ENCODE data around the gene NLRP1. TPM values are rescaled to one million over a fixed set of nuclear protein-coding genes. Genes with fewer than 3 reads are reported as not detected.
A peak's percentile ranks its signal among the peaks of the same experiment; 100 is the strongest.

NLRP1 gene
- polyA plus RNA-seq, 3 donors: 13.2 to 388 (median 17.3) TPM

DNA sequence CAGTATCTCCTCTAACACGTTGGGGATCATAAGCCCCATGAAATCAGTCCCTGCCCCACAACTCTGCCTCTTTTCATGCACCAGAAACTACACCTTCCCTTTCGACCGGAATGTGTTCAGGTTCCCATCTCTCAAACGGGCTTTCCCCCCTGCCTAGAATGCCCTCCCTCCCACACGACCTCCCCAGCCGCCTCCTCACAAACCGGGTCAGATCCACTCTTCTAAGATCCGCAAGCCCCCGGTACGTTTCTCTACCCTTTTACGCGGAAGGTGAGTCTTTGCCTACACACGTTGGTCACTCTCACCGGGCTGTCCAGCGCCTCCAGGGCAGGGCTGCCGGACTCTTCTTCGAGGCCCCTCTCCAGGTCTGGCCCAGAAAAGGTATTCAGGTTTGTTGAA lies 116.2 kb downstream of the NLRP1 start:
- peak overlapping the region; percentile 91 to 95 for H3K4me3 Mint-ChIP-seq
- no peaks in the 10 kb centered on the region for H3K9me3 ChIP-seq (replicated peaks in 1 of 2; ENCODE audit: control insufficient read depth in 1 of 2, insufficient read depth in 1 of 2, low read length in 2 of 2)
- no peaks in the 10 kb centered on the region for H3K27me3 Mint-ChIP-seq (ENCODE audit: low read depth in 3 of 3)
- H3K4me3 ChIP-seq (replicated peaks in 1 of 3; ENCODE audit: low read depth in 2 of 3, low read length in 3 of 3): peak overlapping the region; percentile 67 to 94 (median 85)
- H3K27me3 ChIP-seq (ENCODE audit: control insufficient read depth in 2 of 2, insufficient read depth in 2 of 2, low read length in 2 of 2): no peaks in the 10 kb centered on the region
- peak overlapping the region; percentile 95 for H3K4me2 ChIP-seq (replicated peaks; ENCODE audit: extremely low read depth, low read length, poor library complexity, severe bottlenecking)
- DNase-seq: no peak
- peak overlapping the region; percentile 1 to 79 (median 53) for H3K27ac Mint-ChIP-seq
- H2AFZ ChIP-seq (ENCODE audit: insufficient read depth, low read depth, low read length, poor library complexity, severe bottlenecking): peak overlapping the region; percentile 91
- H3K79me2 ChIP-seq (ENCODE audit: insufficient read depth, low read length): peaks cover 53% of the 10 kb centered on the region
- peaks cover 4% of the 10 kb centered on the region for H4K20me1 ChIP-seq (ENCODE audit: insufficient read depth, low read length)
- peaks cover 45% of the 10 kb centered on the region for H3K4me1 Mint-ChIP-seq
- H3K27ac ChIP-seq (ENCODE audit: low read depth in 1 of 2, low read length in 2 of 2): peak overlapping the region in 1 of 2 donors; percentile 60
- peaks cover 0 to 3% (median 0%) of the 10 kb centered on the region in 7 donors for H3K9me3 Mint-ChIP-seq
- peaks cover 13 to 20% of the 10 kb centered on the region in 2 donors for H3K36me3 Mint-ChIP-seq
- WGBS (ENCODE audit: insufficient coverage): under 1% methylated on average over 17 of the region's 17 CpGs
- H3K9ac ChIP-seq (ENCODE audit: insufficient read depth, low read length, poor library complexity, severe bottlenecking): peak overlapping the region; percentile 66
- peaks cover 8 to 18% of the 10 kb centered on the region in 2 donors for H3K36me3 ChIP-seq (replicated peaks in 1 of 2; ENCODE audit: control insufficient read depth in 1 of 2, insufficient read depth in 2 of 2, low read length in 2 of 2)
- TF ChIP-seq, protein P1, sequence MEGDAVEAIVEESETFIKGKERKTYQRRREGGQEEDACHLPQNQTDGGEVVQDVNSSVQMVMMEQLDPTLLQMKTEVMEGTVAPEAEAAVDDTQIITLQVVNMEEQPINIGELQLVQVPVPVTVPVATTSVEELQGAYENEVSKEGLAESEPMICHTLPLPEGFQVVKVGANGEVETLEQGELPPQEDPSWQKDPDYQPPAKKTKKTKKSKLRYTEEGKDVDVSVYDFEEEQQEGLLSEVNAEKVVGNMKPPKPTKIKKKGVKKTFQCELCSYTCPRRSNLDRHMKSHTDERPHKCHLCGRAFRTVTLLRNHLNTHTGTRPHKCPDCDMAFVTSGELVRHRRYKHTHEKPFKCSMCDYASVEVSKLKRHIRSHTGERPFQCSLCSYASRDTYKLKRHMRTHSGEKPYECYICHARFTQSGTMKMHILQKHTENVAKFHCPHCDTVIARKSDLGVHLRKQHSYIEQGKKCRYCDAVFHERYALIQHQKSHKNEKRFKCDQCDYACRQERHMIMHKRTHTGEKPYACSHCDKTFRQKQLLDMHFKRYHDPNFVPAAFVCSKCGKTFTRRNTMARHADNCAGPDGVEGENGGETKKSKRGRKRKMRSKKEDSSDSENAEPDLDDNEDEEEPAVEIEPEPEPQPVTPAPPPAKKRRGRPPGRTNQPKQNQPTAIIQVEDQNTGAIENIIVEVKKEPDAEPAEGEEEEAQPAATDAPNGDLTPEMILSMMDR (IDR thresholded peaks at IDR 0.05): no peak
- peaks cover 27 to 30% of the 10 kb centered on the region in 2 donors for H3K4me1 ChIP-seq (ENCODE audit: control insufficient read depth in 1 of 2, insufficient read depth in 2 of 2, low read length in 2 of 2)
- intact Hi-C loops (cut with micrococcal nuclease): no loop called here

DNA sequence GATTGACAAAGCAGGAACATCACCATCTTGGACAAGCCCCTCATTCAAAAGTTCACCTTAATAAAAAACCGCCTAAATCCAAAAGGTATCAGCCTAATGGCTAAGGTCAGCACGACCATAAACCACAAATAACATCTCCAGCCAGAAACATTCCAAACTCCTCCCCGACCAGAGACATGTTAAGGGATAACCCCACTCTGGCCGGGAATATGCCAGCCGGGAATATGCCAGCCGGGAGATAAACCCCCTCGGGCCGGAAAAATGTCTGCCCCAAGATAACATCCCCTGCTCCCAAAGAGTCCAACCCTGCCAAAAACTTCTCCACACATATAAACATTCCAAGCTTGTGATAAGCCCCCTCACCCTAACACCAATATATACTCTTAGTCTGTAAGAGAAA lies 116.9 kb downstream of the NLRP1 start:
- H3K4me3 ChIP-seq (replicated peaks in 1 of 3; ENCODE audit: low read depth in 2 of 3, low read length in 3 of 3): peak overlapping the region; percentile 67 to 94 (median 85)
- no peaks in the 10 kb centered on the region for H3K9me3 ChIP-seq (replicated peaks in 1 of 2; ENCODE audit: control insufficient read depth in 1 of 2, insufficient read depth in 1 of 2, low read length in 2 of 2)
- peak overlapping the region; percentile 95 for H3K4me2 ChIP-seq (replicated peaks; ENCODE audit: extremely low read depth, low read length, poor library complexity, severe bottlenecking)
- peaks cover 4% of the 10 kb centered on the region for H4K20me1 ChIP-seq (ENCODE audit: insufficient read depth, low read length)
- peaks cover 5 to 11% of the 10 kb centered on the region in 2 donors for H3K36me3 ChIP-seq (replicated peaks in 1 of 2; ENCODE audit: control insufficient read depth in 1 of 2, insufficient read depth in 2 of 2, low read length in 2 of 2)
- H3K27ac Mint-ChIP-seq: peak overlapping the region in 1 of 7 donors; percentile 25
- intact Hi-C loops (cut with micrococcal nuclease): no loop called here
- H3K4me1 ChIP-seq (ENCODE audit: control insufficient read depth in 1 of 2, insufficient read depth in 2 of 2, low read length in 2 of 2): peaks cover 33 to 37% of the 10 kb centered on the region in 2 donors
- H3K27me3 ChIP-seq (ENCODE audit: control insufficient read depth in 2 of 2, insufficient read depth in 2 of 2, low read length in 2 of 2): no peaks in the 10 kb centered on the region
- peak overlapping the region; percentile 91 for H2AFZ ChIP-seq (ENCODE audit: insufficient read depth, low read depth, low read length, poor library complexity, severe bottlenecking)
- H3K4me3 Mint-ChIP-seq: peak overlapping the region; percentile 91 to 95
- H3K27me3 Mint-ChIP-seq (ENCODE audit: low read depth in 3 of 3): peaks cover 0 to 2% (median 0%) of the 10 kb centered on the region in 3 donors
- TF ChIP-seq, protein P1 (IDR thresholded peaks at IDR 0.05): no peak
- peak overlapping the region; percentile 66 for H3K9ac ChIP-seq (ENCODE audit: insufficient read depth, low read length, poor library complexity, severe bottlenecking)
- peaks cover 11 to 20% of the 10 kb centered on the region in 2 donors for H3K36me3 Mint-ChIP-seq
- H3K4me1 Mint-ChIP-seq: peaks cover 52% of the 10 kb centered on the region
- H3K27ac ChIP-seq (ENCODE audit: low read depth in 1 of 2, low read length in 2 of 2): no peak overlapping the region
- H3K79me2 ChIP-seq (ENCODE audit: insufficient read depth, low read length): peaks cover 53% of the 10 kb centered on the region
- WGBS (ENCODE audit: insufficient coverage): 13% methylated on average over 6 of the region's 8 CpGs
- no peak for DNase-seq
- H3K9me3 Mint-ChIP-seq: peaks cover 0 to 3% (median 0%) of the 10 kb centered on the region in 7 donors

All from CD14-positive monocyte (primary cell).